Naive thymus-derived CD8-positive, alpha-beta T cell (primary cell): ENCODE measurements around the gene MSMO1. TPM values are rescaled to one million over a fixed set of nuclear protein-coding genes. Genes with fewer than 3 reads are reported as not detected.
A peak's percentile ranks its signal among the peaks of the same experiment; 100 is the strongest.
"Not testable (repeated sequence)": the region's sequence is repeated elsewhere in the genome, so short reads cannot be mapped to it uniquely, and the experiment has no call there.

ENCODE experiments used
- ATAC-seq, 2 donors: fragments of 150-1000 bp; cut with Tn5 transposase in 1 of 2; sonication (Bioruptor Pico), chemical (Tn5 transposase) in 1 of 2; 1 replicate in 1 of 2; 2 replicates in 1 of 2; pipeline ENCODE4 v1.10.0; 2021; ENCODE audit warnings: mild to moderate bottlenecking in 2 of 2, moderate library complexity in 2 of 2
- POLR2A ChIA-PET: fragments of 350-600 bp; sonication (Branson Sonifier 250); formaldehyde crosslinking; loops from one replicate; lab custom pipeline; 2021; ENCODE audit warnings: antibody characterized with exemption; lab: Charles Lee
- DNase-seq, 10 donors: peaks; one replicate each; pipeline versions ENCODE4 v3.0.0 to v3.0.0-alpha.2; 2020 to 2022
- H3K27ac Mint-ChIP-seq, 10 donors: one replicate each; pipeline ENCODE4 v1.8.0; 2020 to 2022; ENCODE audit warnings: mild to moderate bottlenecking in 10 of 10, mixed read lengths in 10 of 10, moderate library complexity in 4 of 10, inconsistent platforms in 1 of 10
- H3K27me3 Mint-ChIP-seq, 5 donors: one replicate each; pipeline ENCODE4 v1.8.0; 2021 to 2022; ENCODE audit warnings: mixed read lengths in 5 of 5
- H3K36me3 Mint-ChIP-seq, 3 donors: one replicate each; pipeline ENCODE4 v1.8.0; 2020 to 2022; ENCODE audit warnings: mixed read lengths in 3 of 3, mild to moderate bottlenecking in 2 of 3, inconsistent platforms in 1 of 3
- H3K4me1 Mint-ChIP-seq, 4 donors: one replicate each; pipeline ENCODE4 v1.8.0; 2021 to 2022; ENCODE audit warnings: mixed read lengths in 4 of 4
- H3K4me3 Mint-ChIP-seq, 10 donors: one replicate each; pipeline ENCODE4 v1.8.0; 2020 to 2022; ENCODE audit warnings: mild to moderate bottlenecking in 10 of 10, mixed read lengths in 10 of 10, moderate library complexity in 6 of 10, inconsistent platforms in 1 of 10
- H3K9me3 Mint-ChIP-seq, 9 donors: one replicate each; pipeline ENCODE4 v1.8.0; 2020 to 2022; ENCODE audit warnings: mixed read lengths in 9 of 9, mild to moderate bottlenecking in 3 of 9, inconsistent platforms in 1 of 9, moderate library complexity in 1 of 9
- polyA plus RNA-seq, 3 donors: library from polyadenylated mRNA; unstranded; fragments of 300-500 nt; fragmentation: Illumina TruSeq; gene quantifications; one replicate each; pipeline ENCODE4 v1.2.3, GENCODE V29; 2021
- total RNA-seq, 8 experiments: library from RNA in 2 of 8; stranded (reverse) in 2 of 8; gene quantifications; one replicate each; pipeline ENCODE4 v1.2.3 and lab custom pipeline; 2021 to 2026

Gene MSMO1
- total RNA-seq = 10 to 100 TPM; 17.5 to 20.7 TPM
- 10 to 100 TPM; 15.9 to 19.0 (median 17.3) TPM for polyA plus RNA-seq
- total RNA-seq (lab: John Stamatoyannopoulos, UW) = 8.6 to 61.8 (median 45.4) reads per million in 6 experiments

DNA sequence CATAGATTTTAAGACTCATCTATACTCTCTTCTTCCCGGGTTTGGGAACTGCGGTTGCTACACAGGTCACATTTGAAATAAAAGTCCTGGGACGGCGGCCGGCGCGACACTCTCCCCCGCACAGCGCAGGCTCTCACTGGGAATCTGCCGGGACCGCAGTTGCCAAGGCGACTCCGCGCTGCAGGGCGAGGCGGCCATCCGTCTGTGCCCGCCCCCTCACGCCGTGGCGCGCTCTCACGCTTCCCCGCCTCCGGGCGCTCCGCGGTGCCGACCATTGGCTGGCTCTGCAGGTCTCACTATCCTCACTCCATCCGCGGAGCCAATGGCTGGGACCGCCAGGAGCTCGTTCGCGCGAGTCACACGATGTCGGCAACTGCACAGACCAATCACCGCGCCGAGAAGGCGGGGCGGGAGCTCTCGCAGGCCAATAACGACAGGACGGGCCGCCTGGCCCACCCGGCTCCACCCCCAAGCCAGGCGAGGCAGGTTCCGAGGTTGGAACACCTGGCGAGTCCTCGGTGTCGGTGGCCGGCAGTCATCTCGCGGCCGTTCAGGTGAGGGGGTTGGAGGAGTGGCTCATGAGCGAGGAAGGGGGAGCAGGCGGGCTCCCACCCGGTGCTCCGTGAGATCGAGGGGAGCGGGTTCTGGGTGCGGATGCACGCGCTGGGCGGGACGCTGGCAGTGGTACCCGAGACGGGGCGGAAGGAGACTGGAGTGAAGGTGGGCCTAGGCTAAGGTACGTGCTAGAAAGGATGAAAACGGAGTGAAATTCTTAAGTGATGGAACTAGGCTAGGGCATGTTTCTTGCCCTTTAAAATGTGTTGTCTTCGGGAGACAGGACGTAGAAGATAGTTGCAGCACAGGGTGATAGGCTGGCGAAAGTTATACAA is at the start of gene MSMO1:
Gene MSMO1, plus strand, starts transcription at position 459 of the 890 bp plus-strand sequence. CDS start 5,702 bp downstream, outside the sequence.
- DNase-seq (peak; percentile 92 to 99 (median 98)), ATAC-seq (peak; percentile 97)
- Mint-ChIP-seq H3K27ac (no peak within 1 kb of the TSS), H3K9me3 (no peaks in the 10 kb centered on the region), H3K4me1 (peaks cover 26 to 40% (median 34%) of the 10 kb centered on the region in 4 donors), H3K27me3 (no peaks in the 10 kb centered on the region), H3K36me3 (peaks cover 0 to 20% (median 2%) of the 10 kb centered on the region in 3 donors), H3K4me3 (no peak within 1 kb of the TSS)
- POLR2A ChIA-PET = interaction anchor here (0.6 to 2.0 kb wide), 9 partner anchors 16 to 372 kb away, joined by 3 to 19 read pairs (median 3); partner anchors contain the start of gene TMEM192

DNA sequence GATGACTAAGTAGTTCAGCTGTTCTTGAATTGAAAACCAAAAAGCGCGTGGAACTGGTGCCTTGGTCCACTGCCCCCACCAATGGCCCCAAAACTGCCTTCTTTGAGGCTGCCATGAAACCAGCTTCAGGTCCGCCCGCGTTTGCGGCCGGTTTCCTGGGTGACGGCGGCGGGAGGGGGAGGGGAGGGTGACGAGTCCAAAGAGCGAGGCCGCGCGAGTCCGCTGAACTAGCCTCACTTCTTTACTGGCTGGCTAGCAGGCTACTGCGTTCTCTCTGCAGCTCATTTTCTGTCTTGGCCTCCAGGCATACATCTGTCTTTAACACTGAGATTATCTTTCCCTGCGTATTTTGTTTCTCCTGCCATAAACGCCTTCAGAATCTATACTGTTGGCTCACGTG is 47.9 kb upstream of the MSMO1 start:
- H3K36me3 Mint-ChIP-seq = peaks cover 4 to 41% (median 30%) of the 10 kb centered on the region in 3 donors
- DNase-seq, ATAC-seq, POLR2A ChIA-PET, H3K4me3 Mint-ChIP-seq, H3K4me1 Mint-ChIP-seq, H3K27ac Mint-ChIP-seq, H3K27me3 Mint-ChIP-seq, H3K9me3 Mint-ChIP-seq: not testable (repeated sequence)

- ATAC-seq, DNase-seq, H3K27me3 Mint-ChIP-seq, H3K9me3 Mint-ChIP-seq, H3K4me3 Mint-ChIP-seq, POLR2A ChIA-PET: not testable (repeated sequence)
- peaks cover 18 to 37% (median 32%) of the 10 kb centered on the region in 4 donors for H3K4me1 Mint-ChIP-seq
- peaks cover 7 to 30% (median 26%) of the 10 kb centered on the region in 3 donors for H3K36me3 Mint-ChIP-seq
- peak overlapping the region in 1 of 10 donors; percentile 44 for H3K27ac Mint-ChIP-seq
These were observed 42.8 kb upstream of the MSMO1 start for GRCh38 chr4:165284697-165285096.

DNA sequence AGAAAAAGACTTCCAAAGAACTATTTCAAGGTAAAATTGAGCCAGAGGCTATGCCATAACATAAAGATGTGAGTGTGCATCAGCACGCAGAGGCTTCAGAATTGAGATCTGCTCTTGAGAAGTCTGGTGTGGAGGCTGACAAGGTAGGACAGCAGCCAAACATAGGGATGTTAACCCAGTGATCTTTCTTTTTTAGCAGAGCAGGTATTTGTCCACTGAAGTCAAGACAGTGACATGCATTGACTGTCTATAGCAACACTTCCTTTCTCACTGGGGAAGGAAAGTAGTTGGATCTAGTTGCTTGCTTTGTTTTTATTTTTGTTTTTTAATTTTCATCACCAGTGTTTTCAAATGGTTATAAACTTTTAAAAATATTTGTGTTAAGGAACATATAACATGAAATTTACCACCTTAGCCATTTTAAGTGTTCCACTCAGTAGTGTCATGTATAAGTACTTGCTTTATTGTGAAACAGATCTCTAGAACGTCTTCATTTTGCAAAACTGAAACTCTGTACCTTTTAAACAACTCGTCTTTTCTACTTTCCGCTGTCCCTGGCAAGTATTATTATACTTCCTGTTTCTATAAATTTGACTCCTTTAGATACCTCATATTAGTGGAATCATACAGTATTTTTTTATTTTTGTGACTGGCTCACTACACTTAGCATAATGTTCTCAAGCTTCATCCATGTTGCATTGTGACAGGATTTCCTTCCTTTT is 40.7 kb upstream of the MSMO1 start:
- ATAC-seq = peak in 1 of 2 donors; percentile 44
- Mint-ChIP-seq H3K4me1 (peaks cover 19 to 45% (median 35%) of the 10 kb centered on the region in 4 donors), H3K36me3 (peaks cover 7 to 25% (median 25%) of the 10 kb centered on the region in 3 donors), H3K27ac (peak overlapping the region in 9 of 10 donors; percentile 4 to 86 (median 68)), H3K4me3 (peak overlapping the region in 9 of 10 donors; percentile 8 to 69 (median 47))
- H3K9me3 Mint-ChIP-seq, H3K27me3 Mint-ChIP-seq, POLR2A ChIA-PET, DNase-seq: not testable (repeated sequence)

DNA sequence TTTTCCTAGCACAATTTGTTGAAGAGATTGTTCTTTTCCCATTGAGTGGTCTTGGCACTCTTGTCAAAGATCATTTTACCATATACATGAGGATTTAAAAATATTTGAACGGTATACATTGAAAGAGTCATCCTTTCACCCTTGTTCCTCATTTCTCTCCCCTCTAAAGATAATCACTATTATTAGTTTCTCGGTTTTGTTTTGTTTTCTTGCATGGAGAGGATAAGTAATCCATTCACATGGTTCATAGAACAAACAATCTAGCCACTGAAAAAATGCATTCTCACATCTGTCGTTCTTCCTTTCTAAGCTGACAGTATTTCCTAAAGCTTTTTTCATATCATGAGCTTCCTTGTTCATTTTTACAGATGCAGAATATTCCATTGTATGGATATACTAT is 39.2 kb upstream of the MSMO1 start:
- Mint-ChIP-seq H3K36me3 (peaks cover 7 to 22% (median 21%) of the 10 kb centered on the region in 3 donors), H3K9me3 (peaks cover 0 to 3% (median 0%) of the 10 kb centered on the region in 9 donors), H3K27ac (peak overlapping the region in 3 of 10 donors; percentile 38 to 81 (median 51)), H3K4me1 (peaks cover 19 to 45% (median 35%) of the 10 kb centered on the region in 4 donors), H3K27me3 (no peaks in the 10 kb centered on the region), H3K4me3 (no peak overlapping the region)
- DNase-seq = no peak
- POLR2A ChIA-PET = no interaction called here
- no peak for ATAC-seq

GRCh38 chr4:165288639-165289422 is 38.6 kb upstream of the MSMO1 start:
- no peak overlapping the region for H3K4me3 Mint-ChIP-seq
- no peak for DNase-seq
- H3K4me1 Mint-ChIP-seq = peaks cover 19 to 46% (median 35%) of the 10 kb centered on the region in 4 donors

DNA sequence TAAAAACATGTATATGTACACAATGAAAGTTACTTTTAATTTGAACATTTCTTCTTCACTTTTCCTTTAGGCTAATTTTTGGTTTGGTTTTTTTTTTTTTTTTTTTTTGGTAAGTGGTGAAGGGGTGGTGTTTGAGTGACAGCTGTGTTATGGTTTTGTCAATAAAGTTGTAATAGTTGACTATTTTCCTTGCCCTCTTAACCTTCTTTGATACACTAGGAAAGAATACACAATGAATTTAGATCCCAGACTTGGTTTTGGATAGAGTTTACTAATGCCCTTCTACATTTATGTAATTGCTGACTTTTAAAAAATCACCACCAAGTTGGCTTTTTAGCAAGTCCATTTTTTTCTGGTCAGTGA is 38.1 kb upstream of the MSMO1 start:
- DNase-seq = no peak
- Mint-ChIP-seq H3K27me3 (no peaks in the 10 kb centered on the region), H3K4me1 (peaks cover 19 to 52% (median 40%) of the 10 kb centered on the region in 4 donors), H3K9me3 (peaks cover 0 to 2% (median 0%) of the 10 kb centered on the region in 9 donors), H3K36me3 (peaks cover 5 to 20% (median 18%) of the 10 kb centered on the region in 3 donors), H3K4me3 (no peak overlapping the region), H3K27ac (peak overlapping the region in 2 of 10 donors; percentile 25 to 61)
- POLR2A ChIA-PET = no interaction called here
- no peak for ATAC-seq

More at GRCh38 chr4:165288639-165289422, 38.6 kb upstream of the MSMO1 start:
- H3K27me3 Mint-ChIP-seq = no peaks in the 10 kb centered on the region
- H3K36me3 Mint-ChIP-seq = peaks cover 7 to 21% (median 21%) of the 10 kb centered on the region in 3 donors
- peaks cover 0 to 3% (median 0%) of the 10 kb centered on the region in 9 donors for H3K9me3 Mint-ChIP-seq
- no peak for ATAC-seq
- H3K27ac Mint-ChIP-seq = peak overlapping the region in 2 of 10 donors; percentile 58 to 81
- POLR2A ChIA-PET = no interaction called here

GRCh38 chr4:165293061-165293460 is 34.4 kb upstream of the MSMO1 start:
- Mint-ChIP-seq H3K4me1 (peaks cover 21 to 44% (median 34%) of the 10 kb centered on the region in 4 donors), H3K27me3 (no peaks in the 10 kb centered on the region), H3K27ac (no peak overlapping the region), H3K4me3 (no peak overlapping the region), H3K36me3 (peaks cover 2 to 34% (median 15%) of the 10 kb centered on the region in 3 donors), H3K9me3 (no peaks in the 10 kb centered on the region)
- ATAC-seq = no peak
- POLR2A ChIA-PET = no interaction called here
- no peak for DNase-seq

- peak overlapping the region in 9 of 10 donors; percentile 19 to 89 (median 69) for H3K27ac Mint-ChIP-seq
- H3K4me1 Mint-ChIP-seq = peaks cover 14 to 35% (median 26%) of the 10 kb centered on the region in 4 donors
- H3K4me3 Mint-ChIP-seq = peak overlapping the region in 5 of 10 donors; percentile 52 to 77 (median 65)
- H3K9me3 Mint-ChIP-seq = no peaks in the 10 kb centered on the region
- H3K27me3 Mint-ChIP-seq = no peaks in the 10 kb centered on the region
- POLR2A ChIA-PET = no interaction called here
- DNase-seq (no peak), ATAC-seq (peak in 1 of 2 donors; percentile 26)
- H3K36me3 Mint-ChIP-seq = peaks cover 5 to 43% (median 17%) of the 10 kb centered on the region in 3 donors
These were observed 33.4 kb upstream of the MSMO1 start for GRCh38 chr4:165293927-165294649.

DNA sequence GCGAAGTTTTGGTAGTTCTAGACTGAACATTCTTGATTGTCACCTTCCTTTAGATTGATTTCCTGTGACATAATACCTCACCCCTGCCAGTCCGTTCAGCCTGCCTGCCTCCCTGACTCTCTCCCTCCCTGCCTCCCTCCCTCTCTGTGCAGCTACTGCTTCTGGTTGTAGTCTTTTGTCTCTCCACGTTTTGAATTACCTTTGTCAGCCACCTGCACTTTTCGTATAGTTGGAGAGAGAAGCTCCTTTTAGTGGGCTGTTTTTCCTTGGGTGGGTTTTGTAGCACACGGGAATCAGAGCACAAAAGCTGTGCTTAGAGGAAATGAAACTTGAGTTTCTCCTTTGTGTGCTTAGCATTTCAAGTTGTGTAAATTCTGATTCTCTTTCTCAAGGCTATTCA is 32.6 kb upstream of the MSMO1 start:
- DNase-seq = peak in 8 of 10 donors; percentile 12 to 62 (median 35)
- peak overlapping the region; percentile 58 to 89 (median 78) for H3K27ac Mint-ChIP-seq
- H3K4me3 Mint-ChIP-seq = peak overlapping the region; percentile 52 to 86 (median 67)
- no peaks in the 10 kb centered on the region for H3K9me3 Mint-ChIP-seq
- H3K27me3 Mint-ChIP-seq = no peaks in the 10 kb centered on the region
- POLR2A ChIA-PET = interaction anchor here (0.6 to 1.1 kb wide), 2 partner anchors 36 to 39 kb away, joined by 3 read pairs; no protein-coding TSS in a partner anchor
- H3K4me1 Mint-ChIP-seq = peaks cover 14 to 36% (median 25%) of the 10 kb centered on the region in 4 donors
- ATAC-seq = peak; percentile 89 to 98
- H3K36me3 Mint-ChIP-seq = peaks cover 5 to 51% (median 23%) of the 10 kb centered on the region in 3 donors

DNA sequence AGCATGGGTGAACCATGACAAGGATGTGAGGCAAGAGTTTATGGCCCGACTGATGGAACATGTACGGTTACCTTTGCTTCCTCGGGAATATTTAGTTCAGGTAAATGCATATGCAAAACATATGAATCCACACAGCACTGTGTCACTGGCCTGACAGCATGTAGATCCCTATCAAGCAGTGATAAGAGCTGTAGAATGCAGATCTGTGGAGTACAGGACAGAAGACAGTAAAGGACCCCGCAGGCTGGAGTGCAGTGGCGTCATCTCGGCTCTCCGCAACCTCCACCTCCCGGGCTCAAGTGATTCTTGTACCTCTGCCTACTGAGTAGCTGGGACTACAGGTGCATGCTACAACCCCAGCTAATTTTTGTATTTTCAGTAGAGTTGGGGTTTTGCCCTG is 29.8 kb upstream of the MSMO1 start:
- H3K27me3 Mint-ChIP-seq = no peaks in the 10 kb centered on the region
- peaks cover 16 to 47% (median 39%) of the 10 kb centered on the region in 4 donors for H3K4me1 Mint-ChIP-seq
- POLR2A ChIA-PET = no interaction called here
- no peaks in the 10 kb centered on the region for H3K9me3 Mint-ChIP-seq
- ATAC-seq (no peak), DNase-seq (no peak)
- no peak overlapping the region for H3K4me3 Mint-ChIP-seq
- peak overlapping the region in 2 of 10 donors; percentile 13 to 25 for H3K27ac Mint-ChIP-seq
- peaks cover 5 to 40% (median 26%) of the 10 kb centered on the region in 3 donors for H3K36me3 Mint-ChIP-seq
